HCT116 (cell line): ENCODE data around the gene GATA3. TPM values are rescaled to one million over a fixed set of nuclear protein-coding genes. Genes with fewer than 3 reads are reported as not detected.

Experiments used
- ATAC-seq: fragments of 200-7000 bp; cut with Tn5 transposase; 2 replicates; pipeline ENCODE4 v1.9.1; 2020; ENCODE audit warnings: mild to moderate bottlenecking, moderate library complexity
- BruUV-seq: library from RNA; stranded (reverse); fragments of 400-500 nt; replicated peaks from 2 replicates; lab custom pipeline; 2021; lab: Mats Ljungman, UMichigan
- CTCF ChIA-PET: fragments of 300-600 bp; sonication (Branson Sonifier 250); formaldehyde crosslinking; loops from one replicate; lab custom pipeline; 2021; ENCODE audit warnings: antibody characterized with exemption; lab: Charles Lee
- POLR2A ChIA-PET: fragments of 300-600, 350-600 bp; sonication (Branson Sonifier 250); formaldehyde crosslinking; loops from one replicate; lab custom pipeline; 2021; ENCODE audit warnings: antibody characterized with exemption; lab: Charles Lee
- RAD21 ChIA-PET, 2 experiments: fragments of 300-600 bp; sonication (Branson Sonifier 250); formaldehyde crosslinking; loops; one replicate each; lab custom pipeline; 2023; ENCODE audit warnings: low total read pairs in 2 of 2; ENCODE audit not compliant: uncharacterized antibody in 2 of 2, unreplicated experiment in 2 of 2, low non-redundant PET in 1 of 2; lab: Charles Lee
- DNase-seq: peaks from one replicate; pipeline ENCODE4 v3.0.0-alpha.2; 2010; ENCODE audit warnings: low read depth, low spot score
- H2AFZ ChIP-seq: fragments of 200-600 bp; shearing (Covaris generic), sonication (generic); 2 replicates; pipeline ENCODE4 v1.6.1; 2017; ENCODE audit warnings: low read depth, mixed run types, mixed read lengths, antibody characterized with exemption, low read length; ENCODE audit not compliant: poor library complexity, severe bottlenecking
- H3K27ac ChIP-seq: 2 replicates; pipeline ENCODE4 v1.5.1; 2012; ENCODE audit warnings: low read depth, low read length
- H3K27me3 ChIP-seq: fragments of 200-600 bp; sonication (generic); 2 replicates; pipeline ENCODE4 v1.6.1; 2016; ENCODE audit warnings: mixed run types, low read length, mixed read lengths; ENCODE audit not compliant: insufficient read depth
- H3K36me3 ChIP-seq, 2 experiments: fragments of 200-500 bp in 1 of 2; fragments of 200-600 bp in 1 of 2; sonication (Bioruptor generic) in 1 of 2; sonication (generic) in 1 of 2; 2 replicates each; pipeline versions ENCODE4 v1.5.1 to v1.6.1; 2014 to 2016; ENCODE audit warnings: low read length in 2 of 2, inconsistent platforms in 1 of 2, mixed read lengths in 1 of 2, mixed run types in 1 of 2; ENCODE audit not compliant: insufficient read depth in 2 of 2, control insufficient read depth in 1 of 2
- H3K4me1 ChIP-seq, 2 experiments: fragments of 200-600 bp in 1 of 2; sonication (generic) in 1 of 2; 2 replicates each; pipeline versions ENCODE4 v1.5.1 to v1.6.1; 2012 to 2017; ENCODE audit warnings: low read length in 2 of 2, inconsistent platforms in 1 of 2, mild to moderate bottlenecking in 1 of 2, mixed read lengths in 1 of 2, mixed run types in 1 of 2, moderate library complexity in 1 of 2; ENCODE audit not compliant: insufficient read depth in 2 of 2, control insufficient read depth in 1 of 2
- H3K4me2 ChIP-seq: fragments of 200-600 bp; sonication (generic); 2 replicates; pipeline ENCODE4 v1.6.1; 2017; ENCODE audit warnings: mixed run types, low read length, mixed read lengths
- H3K4me3 ChIP-seq, 2 experiments: fragments of 200-600 bp in 1 of 2; sonication (generic) in 1 of 2; replicated peaks in 1 of 2; 2 replicates each; pipeline ENCODE4 v1.5.1; 2011 to 2016; ENCODE audit warnings: low read length in 2 of 2, control low read depth in 1 of 2, low read depth in 1 of 2, mild to moderate bottlenecking in 1 of 2, mixed read lengths in 1 of 2, mixed run types in 1 of 2
- H3K79me2 ChIP-seq: fragments of 200-600 bp; sonication (generic); 2 replicates; pipeline ENCODE4 v1.6.1; 2017; ENCODE audit warnings: mild to moderate bottlenecking, mixed run types, low read length, moderate library complexity, mixed read lengths; ENCODE audit not compliant: insufficient read depth
- H3K9ac ChIP-seq: fragments of 200-600 bp; sonication (generic); 2 replicates; pipeline ENCODE4 v1.6.1; 2016; ENCODE audit warnings: low read length, mixed read lengths
- H3K9me2 ChIP-seq: fragments of 200-600 bp; sonication (generic), shearing (Covaris generic); 2 replicates; pipeline ENCODE4 v1.6.1; 2017; ENCODE audit warnings: mixed run types, mild to moderate bottlenecking, moderate library complexity; ENCODE audit not compliant: insufficient read depth
- H3K9me3 ChIP-seq, 2 experiments: fragments of 200-500 bp in 1 of 2; fragments of 200-600 bp in 1 of 2; sonication (Bioruptor generic) in 1 of 2; sonication (generic) in 1 of 2; 2 replicates each; pipeline ENCODE4 v1.6.1; 2014 to 2017; ENCODE audit warnings: low read length in 2 of 2, mixed read lengths in 2 of 2, inconsistent platforms in 1 of 2, low read depth in 1 of 2, mild to moderate bottlenecking in 1 of 2, mixed run types in 1 of 2, moderate library complexity in 1 of 2; ENCODE audit not compliant: control insufficient read depth in 1 of 2, insufficient read depth in 1 of 2
- H4K20me1 ChIP-seq: fragments of 200-600 bp; sonication (generic), shearing (Covaris generic); 2 replicates; pipeline ENCODE4 v1.6.1; 2017; ENCODE audit warnings: mixed run types, mild to moderate bottlenecking, moderate library complexity; ENCODE audit not compliant: insufficient read depth
- CBX3 ChIP-seq: IDR thresholded peaks from 2 replicates; pipeline ENCODE4 v1.6.1; 2012; ENCODE audit warnings: low read depth
- EGR1 ChIP-seq: IDR thresholded peaks from 2 replicates; pipeline ENCODE4 v1.6.1; 2012; ENCODE audit warnings: low read depth
- ELF1 ChIP-seq: IDR thresholded peaks from 2 replicates; pipeline ENCODE4 v1.6.1; 2012; ENCODE audit warnings: low read depth, borderline replicate concordance
- EZH2 ChIP-seq: fragments of 200-600 bp; sonication (generic); IDR thresholded peaks from 2 replicates; pipeline ENCODE4 v1.6.1; 2017; ENCODE audit warnings: antibody characterized with exemption, mixed run types
- FOSL1 ChIP-seq: IDR thresholded peaks from 2 replicates; pipeline ENCODE4 v1.6.1; 2012; ENCODE audit warnings: low read depth
- JUND ChIP-seq: IDR thresholded peaks from 2 replicates; pipeline ENCODE4 v1.6.1; 2012
- POLR2A ChIP-seq: IDR thresholded peaks from 2 replicates; pipeline ENCODE4 v1.7.0; 2011; ENCODE audit warnings: borderline replicate concordance; ENCODE audit not compliant: insufficient read depth, insufficient read length; ENCODE audit errors: extremely low read depth
- POLR2AphosphoS5 ChIP-seq: IDR thresholded peaks from 2 replicates; pipeline ENCODE4 v1.6.1; 2011; ENCODE audit warnings: mild to moderate bottlenecking, low read depth, low read length, moderate library complexity
- RAD21 ChIP-seq: IDR thresholded peaks from 2 replicates; pipeline ENCODE4 v1.6.1; 2012; ENCODE audit warnings: low read depth, mild to moderate bottlenecking
- SIN3A ChIP-seq: IDR thresholded peaks from 2 replicates; pipeline ENCODE4 v1.6.1; 2012; ENCODE audit warnings: low read depth
- SP1 ChIP-seq: IDR thresholded peaks from 2 replicates; pipeline ENCODE4 v1.6.1; 2012; ENCODE audit warnings: low read depth
- YY1 ChIP-seq: IDR thresholded peaks from 2 replicates; pipeline ENCODE4 v1.6.1; 2011; ENCODE audit warnings: low read length, low read depth, moderate library complexity, mild to moderate bottlenecking; ENCODE audit not compliant: insufficient replicate concordance; ENCODE audit errors: extremely low read depth
- ZBTB33 ChIP-seq: IDR thresholded peaks from 2 replicates; pipeline ENCODE4 v1.6.1; 2011; ENCODE audit warnings: mild to moderate bottlenecking, low read length, moderate library complexity; ENCODE audit not compliant: insufficient replicate concordance; ENCODE audit errors: extremely low read depth
- ZFX ChIP-seq: fragments of 450-650 bp; IDR thresholded peaks from 2 replicates; pipeline ENCODE4 v1.6.1; 2017
- intact Hi-C: fragments of 100-400 bp; cut with micrococcal nuclease; formaldehyde crosslinking; loops from 2 replicates; pipeline ENCODE4 v1.10.0; 2022
- total RNA-seq: library from RNA; stranded (reverse); gene quantifications from one replicate; pipeline ENCODE4 v1.2.1, GENCODE V29; 2021; ENCODE audit not compliant: unreplicated experiment
- TF ChIP-seq, protein P1 (sequence below), 3 experiments: fragments of 200-600 bp in 1 of 3; sonication (generic) in 1 of 3; IDR thresholded peaks in 2 of 3; conservative IDR thresholded peaks in 1 of 3; 2 replicates each; pipeline ENCODE4 v1.5.1; 2012 to 2017; ENCODE audit warnings: low read depth in 2 of 3, low read length in 2 of 3, antibody characterized with exemption in 1 of 3, borderline replicate concordance in 1 of 3, control low read depth in 1 of 3, mild to moderate bottlenecking in 1 of 3, mixed read lengths in 1 of 3, mixed run types in 1 of 3, moderate library complexity in 1 of 3; ENCODE audit not compliant: insufficient read depth in 1 of 3
- TF ChIP-seq, protein P2 (sequence below): IDR thresholded peaks from 2 replicates; pipeline ENCODE4 v1.6.1; 2012
- TF ChIP-seq, protein P3 (sequence below): IDR thresholded peaks from 2 replicates; pipeline ENCODE4 v1.6.1; 2012; ENCODE audit warnings: low read depth

GATA3 gene
- total RNA-seq, 1 experiment from 2014 or later, result 2.7 TPM

- TF ChIP-seq CBX3, result no peak
Measured at GRCh38 chr10:8049865-8050555, 4.5 kb upstream of the GATA3 start (continued).

DNA sequence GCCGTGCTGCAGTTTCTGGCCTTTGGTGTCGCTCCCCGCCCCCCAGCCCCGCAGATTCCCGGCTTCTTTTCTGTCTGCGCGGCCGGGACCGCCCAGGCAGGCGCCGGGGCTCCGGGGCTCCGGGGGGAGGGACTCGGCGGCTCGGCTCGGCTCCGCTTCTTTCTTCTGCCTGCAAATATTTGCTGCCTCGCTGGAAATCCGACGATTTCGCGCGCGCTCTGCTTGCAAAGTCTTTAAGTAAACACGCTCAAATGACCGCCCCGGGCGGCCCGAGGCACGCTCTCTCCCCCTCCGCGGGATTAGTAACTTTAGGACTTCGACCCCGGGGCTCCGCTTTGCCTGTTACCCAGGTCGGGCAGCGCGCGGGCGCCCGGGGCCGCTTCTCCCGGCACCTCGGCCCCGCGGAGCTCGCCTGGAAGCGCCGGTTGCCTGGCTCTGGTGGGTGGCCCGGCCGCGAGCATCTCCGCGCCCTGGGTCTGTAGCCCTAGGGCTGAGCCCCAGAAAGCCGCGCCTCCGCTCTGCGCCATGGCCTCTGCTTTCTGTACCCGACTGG is 3.9 kb upstream of the GATA3 start:
- H3K4me2 ChIP-seq, result no peak overlapping the region
- H2AFZ ChIP-seq, result no peak overlapping the region
- no peak overlapping the region for H3K9ac ChIP-seq
- no peaks in the 10 kb centered on the region for H3K79me2 ChIP-seq
- H3K27ac ChIP-seq, result no peak overlapping the region
- ChIA-PET CTCF (no interaction called here), RAD21 (no interaction called here), POLR2A (no interaction called here)
- no peaks in the 10 kb centered on the region for H3K36me3 ChIP-seq
- no peak for DNase-seq
- no peaks in the 10 kb centered on the region for H4K20me1 ChIP-seq
- H3K4me3 ChIP-seq, result no peak overlapping the region
- no peaks in the 10 kb centered on the region for H3K9me3 ChIP-seq
- TF ChIP-seq, protein P1, sequence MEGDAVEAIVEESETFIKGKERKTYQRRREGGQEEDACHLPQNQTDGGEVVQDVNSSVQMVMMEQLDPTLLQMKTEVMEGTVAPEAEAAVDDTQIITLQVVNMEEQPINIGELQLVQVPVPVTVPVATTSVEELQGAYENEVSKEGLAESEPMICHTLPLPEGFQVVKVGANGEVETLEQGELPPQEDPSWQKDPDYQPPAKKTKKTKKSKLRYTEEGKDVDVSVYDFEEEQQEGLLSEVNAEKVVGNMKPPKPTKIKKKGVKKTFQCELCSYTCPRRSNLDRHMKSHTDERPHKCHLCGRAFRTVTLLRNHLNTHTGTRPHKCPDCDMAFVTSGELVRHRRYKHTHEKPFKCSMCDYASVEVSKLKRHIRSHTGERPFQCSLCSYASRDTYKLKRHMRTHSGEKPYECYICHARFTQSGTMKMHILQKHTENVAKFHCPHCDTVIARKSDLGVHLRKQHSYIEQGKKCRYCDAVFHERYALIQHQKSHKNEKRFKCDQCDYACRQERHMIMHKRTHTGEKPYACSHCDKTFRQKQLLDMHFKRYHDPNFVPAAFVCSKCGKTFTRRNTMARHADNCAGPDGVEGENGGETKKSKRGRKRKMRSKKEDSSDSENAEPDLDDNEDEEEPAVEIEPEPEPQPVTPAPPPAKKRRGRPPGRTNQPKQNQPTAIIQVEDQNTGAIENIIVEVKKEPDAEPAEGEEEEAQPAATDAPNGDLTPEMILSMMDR (IDR thresholded peaks at IDR 0.05 in 2 of 3, conservative IDR thresholded peaks at IDR 0.05 in 1 of 3; ENCODE audit: borderline replicate concordance in 1 of 3, insufficient read depth in 1 of 3, low read depth in 2 of 3, low read length in 2 of 3), result no peak
- TF ChIP-seq ELF1 (no peak), POLR2A (no peak), CBX3 (no peak), YY1 (no peak), EGR1 (no peak), RAD21 (no peak), SIN3A (no peak), EZH2 (no peak), SP1 (no peak), POLR2AphosphoS5 (no peak), ZFX (no peak), FOSL1 (no peak), JUND (no peak), ZBTB33 (no peak)
- TF ChIP-seq, protein P2, sequence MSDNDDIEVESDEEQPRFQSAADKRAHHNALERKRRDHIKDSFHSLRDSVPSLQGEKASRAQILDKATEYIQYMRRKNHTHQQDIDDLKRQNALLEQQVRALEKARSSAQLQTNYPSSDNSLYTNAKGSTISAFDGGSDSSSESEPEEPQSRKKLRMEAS, result no peak
- TF ChIP-seq, protein P3, sequence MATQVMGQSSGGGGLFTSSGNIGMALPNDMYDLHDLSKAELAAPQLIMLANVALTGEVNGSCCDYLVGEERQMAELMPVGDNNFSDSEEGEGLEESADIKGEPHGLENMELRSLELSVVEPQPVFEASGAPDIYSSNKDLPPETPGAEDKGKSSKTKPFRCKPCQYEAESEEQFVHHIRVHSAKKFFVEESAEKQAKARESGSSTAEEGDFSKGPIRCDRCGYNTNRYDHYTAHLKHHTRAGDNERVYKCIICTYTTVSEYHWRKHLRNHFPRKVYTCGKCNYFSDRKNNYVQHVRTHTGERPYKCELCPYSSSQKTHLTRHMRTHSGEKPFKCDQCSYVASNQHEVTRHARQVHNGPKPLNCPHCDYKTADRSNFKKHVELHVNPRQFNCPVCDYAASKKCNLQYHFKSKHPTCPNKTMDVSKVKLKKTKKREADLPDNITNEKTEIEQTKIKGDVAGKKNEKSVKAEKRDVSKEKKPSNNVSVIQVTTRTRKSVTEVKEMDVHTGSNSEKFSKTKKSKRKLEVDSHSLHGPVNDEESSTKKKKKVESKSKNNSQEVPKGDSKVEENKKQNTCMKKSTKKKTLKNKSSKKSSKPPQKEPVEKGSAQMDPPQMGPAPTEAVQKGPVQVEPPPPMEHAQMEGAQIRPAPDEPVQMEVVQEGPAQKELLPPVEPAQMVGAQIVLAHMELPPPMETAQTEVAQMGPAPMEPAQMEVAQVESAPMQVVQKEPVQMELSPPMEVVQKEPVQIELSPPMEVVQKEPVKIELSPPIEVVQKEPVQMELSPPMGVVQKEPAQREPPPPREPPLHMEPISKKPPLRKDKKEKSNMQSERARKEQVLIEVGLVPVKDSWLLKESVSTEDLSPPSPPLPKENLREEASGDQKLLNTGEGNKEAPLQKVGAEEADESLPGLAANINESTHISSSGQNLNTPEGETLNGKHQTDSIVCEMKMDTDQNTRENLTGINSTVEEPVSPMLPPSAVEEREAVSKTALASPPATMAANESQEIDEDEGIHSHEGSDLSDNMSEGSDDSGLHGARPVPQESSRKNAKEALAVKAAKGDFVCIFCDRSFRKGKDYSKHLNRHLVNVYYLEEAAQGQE, result no peak
- intact Hi-C loops, result no loop called here
- H3K9me2 ChIP-seq, result no peaks in the 10 kb centered on the region
- BruUV-seq, result no TSS peak
- no peak for ATAC-seq
- H3K4me1 ChIP-seq, result peaks cover 3 to 15% of the 10 kb centered on the region in 2 experiments; a peak in 3 of 4 replicates
- H3K27me3 ChIP-seq, result peaks cover 15% of the 10 kb centered on the region; the same call in 1 of the 2 replicates
